Activated naive CD4-positive, alpha-beta T cell treated with anti-CD3 and anti-CD28 coated beads for 36 hours (primary cell): ENCODE results near the gene LRPAP1. TPM values are rescaled to one million over a fixed set of nuclear protein-coding genes. Genes with fewer than 3 reads are reported as not detected.
"Not testable (repeated sequence)": the region's sequence is repeated elsewhere in the genome, so short reads cannot be mapped to it uniquely, and the experiment has no call there.

Source experiments
- CTCF ChIA-PET: fragments of 350-600 bp; sonication (Branson Sonifier 250); formaldehyde crosslinking; loops from one replicate; lab custom pipeline; 2021; ENCODE audit warnings: antibody characterized with exemption; lab: Charles Lee
- DNase-seq: peaks from one replicate; pipeline ENCODE4 v3.0.0-alpha.2; 2020
- H3K27ac Mint-ChIP-seq: one replicate; pipeline ENCODE4 v1.8.0; 2021; ENCODE audit warnings: mild to moderate bottlenecking, mixed read lengths
- H3K27me3 Mint-ChIP-seq: one replicate; pipeline ENCODE4 v1.8.0; 2021; ENCODE audit warnings: low read depth, mixed read lengths
- H3K36me3 Mint-ChIP-seq: one replicate; pipeline ENCODE4 v1.8.0; 2021; ENCODE audit warnings: low read depth, mixed read lengths
- H3K4me1 Mint-ChIP-seq: one replicate; pipeline ENCODE4 v1.8.0; 2021; ENCODE audit warnings: low read depth, mixed read lengths
- H3K4me3 Mint-ChIP-seq: one replicate; pipeline ENCODE4 v1.8.0; 2021; ENCODE audit warnings: mild to moderate bottlenecking, moderate library complexity, mixed read lengths
- H3K9me3 Mint-ChIP-seq: one replicate; pipeline ENCODE4 v1.8.0; 2021; ENCODE audit warnings: mixed read lengths
- intact Hi-C: fragments of 100-400 bp; cut with micrococcal nuclease; formaldehyde crosslinking; loops from one replicate; pipeline ENCODE4 v1.15.1; 2023
- total RNA-seq, 2 experiments: library from RNA; stranded (reverse); gene quantifications; one replicate each; pipeline ENCODE4 v1.2.3, GENCODE V29; 2021

The LRPAP1 gene
- total RNA-seq, 2 experiments from 2014 or later = 50.2 TPM

GRCh38 chr4:3538906-3539305 is 6.7 kb upstream of the LRPAP1 start:
- H3K9me3 Mint-ChIP-seq, DNase-seq, H3K4me1 Mint-ChIP-seq, H3K27me3 Mint-ChIP-seq, CTCF ChIA-PET, H3K27ac Mint-ChIP-seq, H3K36me3 Mint-ChIP-seq, H3K4me3 Mint-ChIP-seq: not testable (repeated sequence)
- intact Hi-C loops = loop anchor here (10.0 kb wide), 1 partner anchor 406 kb away; no protein-coding TSS in a partner anchor

DNA sequence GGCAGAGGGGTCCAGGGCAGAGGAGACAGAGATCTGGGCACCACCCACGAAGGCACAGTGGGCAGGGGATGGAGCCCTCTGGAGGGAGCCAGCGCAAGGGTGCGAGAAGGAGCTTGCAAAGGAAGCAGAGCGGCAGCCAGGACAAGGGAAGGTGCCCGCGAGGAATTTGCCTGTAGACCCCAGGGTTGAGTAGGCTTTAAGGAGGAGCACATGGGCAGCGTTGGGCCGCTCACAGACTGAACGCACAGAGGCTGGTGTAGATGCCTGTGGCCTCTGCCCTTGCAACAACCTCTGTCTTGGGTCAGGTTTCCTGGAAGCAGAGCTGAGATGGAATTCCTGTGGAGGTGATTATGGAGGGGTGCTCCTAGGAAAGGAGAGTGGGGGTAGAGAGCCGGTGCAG is 3.6 kb upstream of the LRPAP1 start:
- H3K27ac Mint-ChIP-seq, H3K36me3 Mint-ChIP-seq, H3K27me3 Mint-ChIP-seq, CTCF ChIA-PET, H3K9me3 Mint-ChIP-seq, H3K4me3 Mint-ChIP-seq, DNase-seq: not testable (repeated sequence)
- peaks cover 12% of the 10 kb centered on the region for H3K4me1 Mint-ChIP-seq
- intact Hi-C loops = loop anchor here (10.0 kb wide), 1 partner anchor 409 kb away; no protein-coding TSS in a partner anchor

GRCh38 chr4:3533423-3533820 is 1.2 kb upstream of the LRPAP1 start:
- peaks cover 4% of the 10 kb centered on the region for H3K36me3 Mint-ChIP-seq
- peaks cover 3% of the 10 kb centered on the region for H3K9me3 Mint-ChIP-seq
- peaks cover 6% of the 10 kb centered on the region for H3K27me3 Mint-ChIP-seq
- intact Hi-C loops = loop anchor here (5.0 to 10.0 kb wide), 3 partner anchors 411 to 714 kb away; partner anchors contain the start of genes GRK4, NOP14 and TMEM128
- no peak for DNase-seq
- peaks cover 26% of the 10 kb centered on the region for H3K4me1 Mint-ChIP-seq
- no peak overlapping the region for H3K27ac Mint-ChIP-seq
- peak overlapping the region; percentile 59 for H3K4me3 Mint-ChIP-seq
- CTCF ChIA-PET = no interaction called here

DNA sequence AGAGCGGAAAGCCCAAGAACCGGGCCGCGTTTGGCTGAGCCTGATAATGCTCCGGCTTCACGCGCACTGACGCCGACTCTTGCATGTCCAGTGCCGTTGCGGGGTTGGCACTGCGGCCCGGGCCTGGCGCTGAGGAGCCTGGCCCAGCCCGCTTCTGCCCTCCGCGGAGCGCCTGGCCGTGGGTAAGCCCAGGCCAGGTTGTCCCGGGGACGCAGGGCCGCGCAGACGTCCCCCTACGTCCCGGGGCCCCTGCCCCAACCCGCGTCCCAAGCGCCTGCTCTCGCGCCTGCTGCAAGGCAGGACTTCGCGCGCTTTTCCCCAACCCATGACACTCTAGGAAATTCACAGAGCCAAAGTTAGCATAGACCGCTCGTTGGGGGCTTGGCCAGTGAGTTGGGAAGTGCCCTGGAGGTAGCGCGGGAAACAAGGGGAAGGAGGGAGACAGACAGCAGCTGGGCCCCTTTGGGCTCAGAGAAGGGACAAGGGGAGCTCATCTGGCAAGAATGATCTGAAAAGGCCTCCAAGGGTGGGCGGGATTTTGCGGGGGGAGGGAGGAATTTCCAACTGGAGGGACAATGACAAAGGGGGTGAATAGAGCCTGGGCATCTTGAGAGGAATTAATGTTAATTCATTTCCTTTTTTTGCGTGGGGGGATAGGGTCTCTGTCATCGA is 665 bp upstream of the LRPAP1 start:
- Mint-ChIP-seq H3K4me1 (peaks cover 32% of the 10 kb centered on the region), H3K36me3 (peaks cover 6% of the 10 kb centered on the region), H3K9me3 (peaks cover 3% of the 10 kb centered on the region), H3K4me3 (peak overlapping the region; percentile 100), H3K27ac (no peak overlapping the region), H3K27me3 (peaks cover 6% of the 10 kb centered on the region)
- intact Hi-C loops = loop anchor here (1.0 to 10.0 kb wide), 5 partner anchors 241 to 714 kb away; partner anchors contain the start of genes GRK4, NOP14 and TMEM128
- DNase-seq = no peak
- CTCF ChIA-PET = no interaction called here

- Mint-ChIP-seq H3K27me3 (peaks cover 6% of the 10 kb centered on the region), H3K9me3 (peaks cover 3% of the 10 kb centered on the region), H3K36me3 (peaks cover 6% of the 10 kb centered on the region), H3K27ac (no peak overlapping the region), H3K4me3 (peak overlapping the region; percentile 100), H3K4me1 (peaks cover 35% of the 10 kb centered on the region)
- intact Hi-C loops = loop anchor here (5.0 to 10.0 kb wide), 3 partner anchors 413 to 716 kb away; partner anchors contain the start of genes GRK4, NOP14 and TMEM128
- CTCF ChIA-PET = no interaction called here
- DNase-seq = no peak
Observed at GRCh38 chr4:3531318-3531878, 824 bp downstream of the LRPAP1 start.

DNA sequence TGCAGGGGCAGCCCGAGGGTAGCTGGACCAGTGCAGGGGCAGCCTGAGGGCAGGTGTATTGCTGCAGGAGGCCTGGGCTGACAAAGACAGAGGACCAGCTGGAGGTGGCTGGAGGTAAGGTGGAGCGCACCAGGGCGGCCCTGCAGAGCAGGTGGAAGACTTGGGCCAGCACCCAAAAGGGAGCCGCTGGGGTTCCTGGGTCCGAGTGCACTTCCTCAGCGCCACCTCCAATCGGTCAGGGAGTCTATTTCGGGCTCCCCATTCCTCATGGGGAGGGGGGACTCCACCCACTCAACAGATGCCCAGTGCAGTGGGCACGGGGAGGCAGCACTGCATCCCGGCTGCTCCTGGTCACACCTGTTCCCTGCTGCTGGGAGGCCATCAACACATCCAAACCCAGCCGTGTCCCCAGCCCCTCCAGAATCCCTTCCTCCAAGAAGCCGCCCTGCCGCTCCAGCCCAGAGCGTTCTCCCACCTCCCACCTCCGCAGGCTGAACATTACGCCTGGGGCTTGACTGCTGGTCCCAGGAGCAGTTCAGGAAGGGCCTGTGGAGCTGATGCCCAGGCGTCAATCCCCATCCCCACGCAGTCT is 1.5 kb downstream of the LRPAP1 start:
- peak overlapping the region; percentile 100 for H3K4me3 Mint-ChIP-seq
- H3K27ac Mint-ChIP-seq = no peak overlapping the region
- peaks cover 6% of the 10 kb centered on the region for H3K27me3 Mint-ChIP-seq
- CTCF ChIA-PET = no interaction called here
- no peak for DNase-seq
- peaks cover 3% of the 10 kb centered on the region for H3K9me3 Mint-ChIP-seq
- intact Hi-C loops = loop anchor here (5.0 to 10.0 kb wide), 3 partner anchors 414 to 717 kb away; partner anchors contain the start of genes GRK4, NOP14 and TMEM128
- H3K4me1 Mint-ChIP-seq = peaks cover 35% of the 10 kb centered on the region
- H3K36me3 Mint-ChIP-seq = peaks cover 6% of the 10 kb centered on the region

DNA sequence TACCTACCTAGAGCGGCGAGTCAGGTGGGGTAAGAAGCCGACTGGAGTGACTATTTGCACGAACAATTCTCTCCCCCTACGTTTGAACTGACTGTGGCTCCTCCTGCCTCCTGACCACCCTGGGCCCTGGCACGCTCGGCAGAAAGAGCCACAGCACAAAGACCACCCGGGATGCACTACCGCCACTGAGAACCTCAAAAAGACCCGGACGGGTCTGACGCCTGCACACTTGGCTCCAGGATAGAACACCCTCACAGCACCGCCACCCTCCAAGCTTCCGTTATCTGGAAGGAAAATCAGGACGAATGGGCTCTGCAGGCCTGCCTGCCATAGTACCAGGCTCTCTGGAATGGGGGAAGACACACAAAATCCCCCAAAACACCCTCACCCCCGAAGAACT is 2.2 kb downstream of the LRPAP1 start:
- intact Hi-C loops = loop anchor here (5.0 to 10.0 kb wide), 3 partner anchors 415 to 717 kb away; partner anchors contain the start of genes GRK4, NOP14 and TMEM128
- Mint-ChIP-seq H3K4me1 (peaks cover 35% of the 10 kb centered on the region), H3K36me3 (peaks cover 6% of the 10 kb centered on the region), H3K4me3 (peak overlapping the region; percentile 100), H3K27ac (no peak overlapping the region), H3K27me3 (peaks cover under 1% of the 10 kb centered on the region), H3K9me3 (no peaks in the 10 kb centered on the region)
- no peak for DNase-seq
- CTCF ChIA-PET = no interaction called here

- peaks cover 35% of the 10 kb centered on the region for H3K4me1 Mint-ChIP-seq
- DNase-seq = no peak
- CTCF ChIA-PET = no interaction called here
- H3K27me3 Mint-ChIP-seq = no peaks in the 10 kb centered on the region
- no peak overlapping the region for H3K4me3 Mint-ChIP-seq
- no peak overlapping the region for H3K27ac Mint-ChIP-seq
- intact Hi-C loops = no loop called here
- no peaks in the 10 kb centered on the region for H3K9me3 Mint-ChIP-seq
- peaks cover 6% of the 10 kb centered on the region for H3K36me3 Mint-ChIP-seq
Observed at GRCh38 chr4:3529363-3529762, 2.9 kb downstream of the LRPAP1 start.

GRCh38 chr4:3527914-3528876 is 4.0 kb downstream of the LRPAP1 start:
- intact Hi-C loops = no loop called here
- Mint-ChIP-seq H3K9me3 (no peaks in the 10 kb centered on the region), H3K4me3 (no peak overlapping the region), H3K27ac (no peak overlapping the region), H3K36me3 (peaks cover 6% of the 10 kb centered on the region), H3K27me3 (no peaks in the 10 kb centered on the region), H3K4me1 (peaks cover 34% of the 10 kb centered on the region)
- CTCF ChIA-PET = no interaction called here
- DNase-seq = no peak

GRCh38 chr4:3527101-3527913 is 4.9 kb downstream of the LRPAP1 start:
- CTCF ChIA-PET = no interaction called here
- Mint-ChIP-seq H3K4me1 (peaks cover 30% of the 10 kb centered on the region), H3K4me3 (no peak overlapping the region), H3K27ac (no peak overlapping the region), H3K36me3 (peaks cover 6% of the 10 kb centered on the region), H3K9me3 (no peaks in the 10 kb centered on the region), H3K27me3 (no peaks in the 10 kb centered on the region)
- intact Hi-C loops = no loop called here
- no peak for DNase-seq

- no peak for DNase-seq
- peaks cover 4% of the 10 kb centered on the region for H3K36me3 Mint-ChIP-seq
- H3K4me1 Mint-ChIP-seq = peaks cover 28% of the 10 kb centered on the region
- H3K27me3 Mint-ChIP-seq = no peaks in the 10 kb centered on the region
- no peak overlapping the region for H3K4me3 Mint-ChIP-seq
- CTCF ChIA-PET = no interaction called here
- no peak overlapping the region for H3K27ac Mint-ChIP-seq
- no peaks in the 10 kb centered on the region for H3K9me3 Mint-ChIP-seq
- intact Hi-C loops = no loop called here
Observed at GRCh38 chr4:3526456-3526855, 5.8 kb downstream of the LRPAP1 start.
